Measurements from ENCODE around the gene MYO10. TPM values are rescaled to one million over a fixed set of nuclear protein-coding genes. Genes with fewer than 3 reads are reported as not detected.

The MYO10 gene
- total and polyA plus RNA-seq, 2 experiments from 2014 or later, result 33.7 to 52.4 TPM

DNA sequence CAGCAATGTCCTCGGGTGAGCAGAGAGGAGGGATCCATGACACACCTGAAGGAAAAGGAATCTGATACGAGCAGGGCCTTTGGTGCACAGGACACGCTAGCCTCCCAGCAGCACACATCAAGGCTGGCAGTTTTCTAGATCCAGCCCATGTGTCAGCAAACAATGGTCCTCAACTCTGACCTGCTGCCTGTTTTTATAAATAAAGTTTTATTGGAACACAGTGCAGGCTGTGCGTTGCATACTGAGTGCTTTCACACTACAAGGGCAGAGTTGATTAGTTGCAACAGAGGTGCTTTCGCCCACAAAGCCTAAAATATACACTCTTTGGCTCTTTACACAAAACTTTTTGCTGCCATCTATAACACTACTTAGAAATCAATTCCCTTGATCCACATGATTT, 147.1 kb downstream of the MYO10 start:
- H3K9me3 ChIP-seq (ENCODE audit: low read depth), result no peaks in the 10 kb centered on the region

GRCh38 chr5:16787278-16787677, 148.8 kb downstream of the MYO10 start:
- H3K4me2 ChIP-seq, result no peak overlapping the region
- no peaks in the 10 kb centered on the region for H3K4me1 ChIP-seq (ENCODE audit: insufficient read depth)
- peaks cover 21% of the 10 kb centered on the region for H3K79me2 ChIP-seq
- 81% methylated on average over 2 of the region's 2 CpGs for WGBS (ENCODE audit: low lambda C conversion rate, missing lambda C conversion rate)
- H3K27me3 ChIP-seq, result no peaks in the 10 kb centered on the region
- no peak overlapping the region for H2AFZ ChIP-seq
- no peaks in the 10 kb centered on the region for H3K9me2 ChIP-seq (replicated peaks; ENCODE audit: insufficient read depth)
- no peak for TF ChIP-seq EZH2 (IDR thresholded peaks at IDR 0.05; ENCODE audit: borderline replicate concordance)
- no peak for TF ChIP-seq CTCF (IDR thresholded peaks at IDR 0.05; ENCODE audit: poor library complexity)
- TF ChIP-seq EZH2phosphoT487 (IDR thresholded peaks at IDR 0.05; ENCODE audit: low read depth, severe bottlenecking, unreplicated experiment), result no peak
- DNase-seq (ENCODE audit: low spot score), result no peak
- H3K36me3 ChIP-seq (replicated peaks; ENCODE audit: insufficient read depth, low read depth), result no peaks in the 10 kb centered on the region
- no peak overlapping the region for H3K4me3 ChIP-seq
- no peak overlapping the region for H3K27ac ChIP-seq
- peaks cover 4% of the 10 kb centered on the region for H4K20me1 ChIP-seq (ENCODE audit: insufficient read depth, poor library complexity, severe bottlenecking)
- H3K9me3 ChIP-seq (ENCODE audit: low read depth), result no peaks in the 10 kb centered on the region

More for the DNA sequence above, 147.1 kb downstream of the MYO10 start:
- Histone ChIP-seq H3K4me3 (no peak overlapping the region), H3K4me1 (ENCODE audit: insufficient read depth) (no peaks in the 10 kb centered on the region), H3K9me2 (replicated peaks; ENCODE audit: insufficient read depth) (no peaks in the 10 kb centered on the region), H3K79me2 (peaks cover 15% of the 10 kb centered on the region), H3K36me3 (replicated peaks; ENCODE audit: insufficient read depth, low read depth) (no peaks in the 10 kb centered on the region), H2AFZ (no peak overlapping the region), H4K20me1 (ENCODE audit: insufficient read depth, poor library complexity, severe bottlenecking) (peaks cover 4% of the 10 kb centered on the region), H3K27me3 (no peaks in the 10 kb centered on the region), H3K4me2 (no peak overlapping the region), H3K27ac (no peak overlapping the region)
- no peak for TF ChIP-seq CTCF (IDR thresholded peaks at IDR 0.05; ENCODE audit: poor library complexity)
- no peak for TF ChIP-seq EZH2phosphoT487 (IDR thresholded peaks at IDR 0.05; ENCODE audit: low read depth, severe bottlenecking, unreplicated experiment)
- TF ChIP-seq EZH2 (IDR thresholded peaks at IDR 0.05; ENCODE audit: borderline replicate concordance), result no peak
- DNase-seq (ENCODE audit: low spot score), result no peak
- 89% methylated on average over 5 of the region's 5 CpGs for WGBS (ENCODE audit: low lambda C conversion rate, missing lambda C conversion rate)

- Histone ChIP-seq H3K4me1 (ENCODE audit: insufficient read depth) (no peaks in the 10 kb centered on the region), H3K27ac (no peak overlapping the region), H3K79me2 (peaks cover 21% of the 10 kb centered on the region), H3K36me3 (replicated peaks; ENCODE audit: insufficient read depth, low read depth) (no peaks in the 10 kb centered on the region), H3K9me2 (replicated peaks; ENCODE audit: insufficient read depth) (no peaks in the 10 kb centered on the region), H4K20me1 (ENCODE audit: insufficient read depth, poor library complexity, severe bottlenecking) (peaks cover 4% of the 10 kb centered on the region), H2AFZ (no peak overlapping the region), H3K4me3 (no peak overlapping the region), H3K4me2 (no peak overlapping the region), H3K27me3 (no peaks in the 10 kb centered on the region), H3K9me3 (ENCODE audit: low read depth) (no peaks in the 10 kb centered on the region)
- no peak for TF ChIP-seq EZH2phosphoT487 (IDR thresholded peaks at IDR 0.05; ENCODE audit: low read depth, severe bottlenecking, unreplicated experiment)
- no peak for TF ChIP-seq CTCF (IDR thresholded peaks at IDR 0.05; ENCODE audit: poor library complexity)
- TF ChIP-seq EZH2 (IDR thresholded peaks at IDR 0.05; ENCODE audit: borderline replicate concordance), result no peak
- DNase-seq (ENCODE audit: low spot score), result no peak
- WGBS (ENCODE audit: low lambda C conversion rate, missing lambda C conversion rate), result 80% methylated on average over 26 of the region's 26 CpGs
Observed at GRCh38 chr5:16784843-16785791, 151.0 kb downstream of the MYO10 start.
